Stomach (tissue), 4 donors: ENCODE measurements around the gene LRRC49.

Source experiments
- CTCF ChIP-seq, 7 experiments: fragments of 450-650 bp in 4 of 7; fragments of 200-600 bp in 3 of 7; sonication (generic) in 3 of 7; IDR thresholded peaks; one replicate each; pipeline ENCODE4 v1.5.1; 2016 to 2019; ENCODE audit warnings: antibody characterized with exemption in 7 of 7, control low read depth in 2 of 7, mild to moderate bottlenecking in 1 of 7
- POLR2A ChIP-seq, 4 donors: fragments of 450-650 bp; IDR thresholded peaks; one replicate each; pipeline ENCODE4 v1.6.1; 2016; ENCODE audit warnings: antibody characterized with exemption in 4 of 4, control low read depth in 2 of 4, mild to moderate bottlenecking in 1 of 4, moderate library complexity in 1 of 4

GRCh38 chr15:70936326-70936725 is 43.7 kb downstream of the LRRC49 start:
- no peak for TF ChIP-seq CTCF (IDR thresholded peaks at IDR 0.05)
- TF ChIP-seq POLR2A (IDR thresholded peaks at IDR 0.05), result no peak
